Breast epithelium (tissue), 4 donors: ENCODE measurements around the gene HDAC9. TPM values are rescaled to one million over a fixed set of nuclear protein-coding genes. Genes with fewer than 3 reads are reported as not detected.

Experiments
- DNase-seq, 2 donors: peaks; one replicate each; pipeline ENCODE4 v3.0.0-alpha.2; 2019; ENCODE audit warnings: low spot score in 2 of 2
- H3K27ac ChIP-seq, 2 donors: fragments of 200-600 bp; sonication (generic) in 1 of 2; one replicate each; pipeline ENCODE4 v1.5.1; 2016 to 2019; ENCODE audit warnings: mild to moderate bottlenecking in 1 of 2
- H3K27me3 ChIP-seq, 2 donors: fragments of 200-600 bp; sonication (generic) in 1 of 2; one replicate each; pipeline versions ENCODE4 v1.5.1 to v1.6.0; 2017 to 2019; ENCODE audit warnings: control low read depth in 1 of 2, mild to moderate bottlenecking in 1 of 2
- H3K36me3 ChIP-seq: fragments of 200-600 bp; one replicate; pipeline ENCODE4 v1.5.1; 2019
- H3K4me1 ChIP-seq, 2 donors: fragments of 200-600 bp; sonication (generic); one replicate each; pipeline ENCODE4 v1.5.1; 2016 to 2019; ENCODE audit warnings: control low read depth in 1 of 2
- H3K4me3 ChIP-seq, 3 donors: fragments of 200-600 bp; sonication (generic); 1 replicate in 2 of 3; 2 replicates in 1 of 3; pipeline ENCODE4 v1.5.1; 2016 to 2019; ENCODE audit warnings: mild to moderate bottlenecking in 3 of 3, moderate library complexity in 2 of 3
- H3K9me3 ChIP-seq, 2 donors: fragments of 200-600 bp; sonication (generic) in 1 of 2; one replicate each; pipeline ENCODE4 v1.5.1; 2016 to 2019; ENCODE audit warnings: control low read depth in 1 of 2
- CTCF ChIP-seq, 3 donors: fragments of 450-650 bp; IDR thresholded peaks; one replicate each; pipeline ENCODE4 v1.5.1; 2016 to 2017; ENCODE audit warnings: antibody characterized with exemption in 3 of 3, mild to moderate bottlenecking in 3 of 3, moderate library complexity in 3 of 3
- POLR2A ChIP-seq: fragments of 450-650 bp; IDR thresholded peaks from one replicate; pipeline ENCODE4 v1.6.1; 2016; ENCODE audit warnings: antibody characterized with exemption, mild to moderate bottlenecking, moderate library complexity
- POLR2AphosphoS5 ChIP-seq, 3 donors: sonication (generic); formaldehyde crosslinking; IDR thresholded peaks; one replicate each; pipeline ENCODE4 v1.6.1; 2017; ENCODE audit warnings: antibody characterized with exemption in 3 of 3
- intact Hi-C: fragments of 100-400 bp; cut with DNase I; formaldehyde crosslinking; loops from one replicate; pipeline ENCODE4 v1.15.1; 2023; ENCODE audit warnings: low total_unique reads
- total RNA-seq, 3 donors: library from RNA; depleted of rRNA; stranded (reverse); fragments of >200 nt; gene quantifications; one replicate each; pipeline ENCODE4 v1.1.0, GENCODE V29; 2016

Gene HDAC9
- total RNA-seq, 3 donors from 2014 or later = 7.2 to 27.5 (median 7.3) TPM

DNA sequence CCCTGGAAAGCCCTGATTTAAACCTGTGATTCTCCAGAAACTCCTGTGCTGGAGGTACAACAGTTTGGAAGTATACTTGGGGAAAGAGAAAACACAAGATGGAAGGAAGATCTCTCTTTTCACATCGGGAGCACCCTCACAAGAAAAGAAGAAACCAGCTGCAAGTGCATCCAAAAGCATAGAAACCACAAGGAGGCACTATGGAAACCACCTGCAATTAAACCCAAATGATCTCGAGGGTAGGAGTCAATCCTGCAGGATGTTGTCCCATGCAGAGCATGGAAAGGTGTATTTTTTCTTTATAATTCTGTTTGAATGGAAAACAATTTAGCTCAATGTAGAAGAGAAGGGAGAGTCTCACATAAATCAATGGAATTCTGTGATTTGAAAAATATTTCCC, 411.4 kb downstream of the HDAC9 start:
- H3K4me3 ChIP-seq = no peak overlapping the region
- intact Hi-C loops = no loop called here
- no peak for DNase-seq
- no peaks in the 10 kb centered on the region for H3K27me3 ChIP-seq
- TF ChIP-seq POLR2AphosphoS5 (IDR thresholded peaks at IDR 0.05) (no peak), POLR2A (no peak), CTCF (IDR thresholded peaks at IDR 0.05) (no peak)
- H3K9me3 ChIP-seq = peaks cover 0 to 5% of the 10 kb centered on the region in 2 donors
- H3K36me3 ChIP-seq = no peaks in the 10 kb centered on the region
- no peak overlapping the region for H3K27ac ChIP-seq
- no peaks in the 10 kb centered on the region for H3K4me1 ChIP-seq

- intact Hi-C loops = no loop called here
- no peaks in the 10 kb centered on the region for H3K36me3 ChIP-seq
Measured at GRCh38 chr7:18913106-18913505, 417.6 kb downstream of the HDAC9 start.

DNA sequence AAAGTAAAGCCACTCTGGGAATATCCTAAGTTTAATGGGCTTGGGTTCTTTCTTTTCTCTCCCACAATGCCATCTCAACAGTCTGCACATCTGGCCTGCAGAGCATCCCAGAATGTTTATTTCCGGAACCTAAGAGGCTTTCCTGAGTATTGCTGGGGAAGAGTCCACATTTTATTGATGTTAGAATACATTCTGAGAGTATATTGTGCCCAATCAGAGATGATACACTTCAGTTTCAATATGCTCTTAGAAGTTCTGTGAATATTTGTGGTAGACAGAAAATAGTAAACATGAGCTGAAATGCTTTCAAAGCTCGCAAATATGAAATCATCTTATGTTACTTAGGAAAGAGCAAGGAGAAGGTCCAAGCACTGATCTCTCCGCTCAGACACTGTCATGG, 421.3 kb downstream of the HDAC9 start:
- Histone ChIP-seq H3K9me3 (peaks cover 0 to 5% of the 10 kb centered on the region in 2 donors), H3K4me3 (no peak overlapping the region), H3K27ac (no peak overlapping the region), H3K4me1 (no peaks in the 10 kb centered on the region), H3K27me3 (no peaks in the 10 kb centered on the region), H3K36me3 (no peaks in the 10 kb centered on the region)
- intact Hi-C loops = no loop called here
- TF ChIP-seq POLR2A = no peak
- TF ChIP-seq CTCF (IDR thresholded peaks at IDR 0.05) = no peak
- TF ChIP-seq POLR2AphosphoS5 (IDR thresholded peaks at IDR 0.05) = no peak
- no peak for DNase-seq

More at GRCh38 chr7:18913106-18913505, 417.6 kb downstream of the HDAC9 start:
- TF ChIP-seq POLR2AphosphoS5 (IDR thresholded peaks at IDR 0.05) = no peak
- no peak for TF ChIP-seq CTCF (IDR thresholded peaks at IDR 0.05)
- no peak for TF ChIP-seq POLR2A
- H3K4me1 ChIP-seq = no peaks in the 10 kb centered on the region
- H3K27me3 ChIP-seq = no peaks in the 10 kb centered on the region
- H3K9me3 ChIP-seq = peaks cover 0 to 5% of the 10 kb centered on the region in 2 donors
- no peak overlapping the region for H3K27ac ChIP-seq
- DNase-seq = no peak
- no peak overlapping the region for H3K4me3 ChIP-seq

- Histone ChIP-seq H3K4me3 (no peak overlapping the region), H3K27ac (no peak overlapping the region), H3K4me1 (no peaks in the 10 kb centered on the region), H3K27me3 (no peaks in the 10 kb centered on the region), H3K36me3 (no peaks in the 10 kb centered on the region), H3K9me3 (no peaks in the 10 kb centered on the region)
- no peak for DNase-seq
- TF ChIP-seq POLR2A (no peak), POLR2AphosphoS5 (IDR thresholded peaks at IDR 0.05) (no peak), CTCF (IDR thresholded peaks at IDR 0.05) (no peak)
- intact Hi-C loops = no loop called here
Measured at GRCh38 chr7:18927134-18927533, 431.6 kb downstream of the HDAC9 start.

GRCh38 chr7:18936265-18936664, 440.7 kb downstream of the HDAC9 start:
- Histone ChIP-seq H3K4me3 (no peak overlapping the region), H3K27me3 (no peaks in the 10 kb centered on the region), H3K36me3 (no peaks in the 10 kb centered on the region), H3K4me1 (no peaks in the 10 kb centered on the region), H3K27ac (no peak overlapping the region), H3K9me3 (no peaks in the 10 kb centered on the region)
- TF ChIP-seq POLR2AphosphoS5 (IDR thresholded peaks at IDR 0.05) = no peak
- TF ChIP-seq POLR2A = no peak
- TF ChIP-seq CTCF (IDR thresholded peaks at IDR 0.05) = no peak
- intact Hi-C loops = no loop called here
- no peak for DNase-seq
